GM19043 (cell line): Measurements from ENCODE around the gene OPHN1.
"Not testable (repeated sequence)": the region's sequence is repeated elsewhere in the genome, so short reads cannot be mapped to it uniquely, and the experiment has no call there.

Experiments used
- ATAC-seq: cut with Tn5 transposase; IDR thresholded peaks from one replicate; pipeline ENCODE4 v1.9.1; 2021; ENCODE audit warnings: low read depth; ENCODE audit not compliant: unreplicated experiment

OPHN1 gene

DNA sequence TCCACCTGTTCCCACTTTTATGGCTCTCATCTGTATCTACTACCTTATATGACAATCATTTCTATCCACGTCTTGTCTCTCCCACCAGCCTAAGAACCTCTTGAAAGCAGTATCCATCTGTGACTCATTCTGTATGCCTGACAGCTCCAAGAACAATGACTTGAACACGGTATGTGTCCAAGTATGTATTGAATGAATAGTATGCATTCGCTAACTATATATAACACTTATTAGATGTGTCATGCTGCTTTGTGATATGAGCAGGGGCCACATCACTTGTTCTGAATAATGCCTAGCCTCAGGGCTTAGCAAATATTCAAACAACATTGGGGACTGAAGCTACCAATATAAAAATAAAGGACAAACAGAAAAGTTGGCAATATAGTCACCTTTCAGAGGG, 4.9 kb downstream of the OPHN1 start:
- no peak for ATAC-seq

DNA sequence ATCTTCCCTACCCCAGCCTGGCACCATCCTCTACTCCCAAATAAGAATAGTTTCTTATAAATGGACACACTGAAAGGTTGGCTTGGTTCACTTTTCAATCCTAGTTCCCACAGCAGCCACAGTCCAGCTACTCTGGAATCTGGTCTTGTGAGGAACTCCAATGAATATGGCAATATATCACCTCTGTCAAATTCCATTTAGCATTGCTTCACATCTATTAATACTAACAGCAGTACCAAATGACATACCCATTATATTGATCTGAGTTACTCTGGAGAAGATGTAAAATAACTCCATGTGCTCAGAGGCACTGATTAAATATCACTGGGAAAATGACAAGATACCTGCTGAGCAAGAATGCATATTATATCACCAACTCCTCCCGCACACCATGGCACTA, 8.6 kb downstream of the OPHN1 start:
- ATAC-seq: no peak

DNA sequence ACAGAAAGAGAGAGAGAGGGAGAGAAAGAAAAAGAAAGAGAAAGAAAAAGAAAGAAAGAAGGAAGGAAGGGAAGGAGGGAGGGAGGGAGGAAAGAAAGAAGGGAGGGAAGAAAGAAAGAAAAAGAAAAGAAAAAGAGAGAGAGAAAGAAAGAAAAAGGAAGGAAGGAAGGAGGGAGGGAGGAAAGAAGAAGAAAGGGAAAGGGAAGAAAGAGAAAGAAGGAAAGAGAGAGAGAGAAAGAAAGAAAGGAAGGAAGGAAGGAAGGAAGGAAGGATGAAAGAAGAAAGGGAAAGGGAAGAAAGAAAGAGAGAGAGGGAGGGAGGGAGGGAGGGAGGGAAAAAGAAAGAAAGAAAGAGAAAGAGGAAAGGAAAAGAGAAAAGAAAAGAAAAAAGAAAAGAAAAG, 10.8 kb downstream of the OPHN1 start:
- ATAC-seq: no peak

DNA sequence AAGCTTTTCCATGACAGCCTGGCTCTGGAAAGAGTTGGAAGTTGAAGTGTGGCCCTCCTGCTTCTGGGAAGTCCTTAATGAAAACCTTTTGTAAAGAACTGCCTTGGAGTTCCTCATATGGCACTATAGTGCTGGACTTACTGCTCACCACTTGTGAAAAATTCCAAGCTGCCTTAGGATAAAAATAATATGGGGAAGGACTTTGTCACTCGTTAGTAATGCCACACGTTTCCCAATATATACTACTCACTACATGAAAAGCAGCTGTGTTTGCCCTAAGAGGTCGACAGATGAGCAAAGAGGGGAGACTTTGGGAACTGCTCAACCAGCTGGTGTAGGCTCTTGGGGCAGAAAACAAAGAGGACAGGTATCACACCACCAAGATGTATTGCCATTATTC, 11.7 kb downstream of the OPHN1 start:
- ATAC-seq: no peak

DNA sequence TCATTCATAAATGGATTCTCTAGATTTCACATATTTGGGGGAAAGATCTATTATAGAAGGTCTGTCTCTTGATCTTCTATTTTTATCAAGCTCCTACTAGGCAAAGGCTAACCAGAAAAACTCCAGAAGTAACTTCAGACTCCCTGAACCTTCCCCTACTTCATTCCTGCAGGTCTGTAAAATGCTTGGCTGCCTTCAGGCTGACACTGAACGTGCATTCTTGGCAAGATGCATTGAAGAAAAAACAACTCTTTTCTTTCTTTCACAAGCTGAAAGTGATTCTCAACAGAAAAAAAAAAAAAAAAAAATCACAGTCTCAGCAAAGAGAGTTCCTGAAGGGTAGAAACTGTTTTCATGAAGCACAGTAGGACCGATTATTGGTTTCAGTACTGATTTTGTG, 12.7 kb downstream of the OPHN1 start:
- no peak for ATAC-seq

DNA sequence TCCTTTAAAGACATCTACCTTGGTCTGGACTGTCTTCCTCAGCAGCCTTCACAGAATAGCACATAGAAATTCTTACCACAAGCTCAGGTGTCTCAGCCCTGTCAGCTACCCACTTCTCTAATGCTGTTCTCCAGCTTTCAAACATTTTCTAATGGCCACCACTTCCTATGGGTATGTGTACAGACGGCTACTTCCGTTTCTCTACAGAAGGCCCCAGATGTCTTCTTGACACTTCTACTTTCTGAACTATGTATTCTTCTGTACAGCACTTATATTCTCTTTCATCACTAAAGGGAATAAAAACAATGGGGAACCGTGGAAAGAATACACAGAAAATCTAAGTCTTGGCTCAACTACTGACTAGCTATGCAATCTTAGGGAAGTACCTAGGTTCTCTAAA, 13.3 kb downstream of the OPHN1 start:
- no peak for ATAC-seq

DNA sequence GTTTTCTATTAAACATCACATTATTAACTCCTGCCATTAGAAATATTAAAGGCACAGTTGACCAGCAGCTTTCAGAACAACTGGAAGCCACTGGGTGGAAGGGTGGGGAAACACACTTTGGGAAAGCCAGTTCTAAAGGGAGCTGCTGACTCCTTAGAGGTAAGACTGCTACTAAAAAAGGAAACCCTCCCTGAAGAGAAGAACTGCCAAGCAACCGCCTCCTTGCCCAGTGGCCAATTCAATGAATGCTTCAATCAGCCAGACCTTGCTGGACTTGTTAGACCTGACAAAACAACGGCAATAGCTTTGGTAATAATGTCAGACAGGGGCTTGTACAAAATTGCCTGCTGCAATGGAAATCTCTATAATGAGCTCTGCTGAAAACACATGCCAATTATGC, 15.6 kb downstream of the OPHN1 start:
- no peak for ATAC-seq

DNA sequence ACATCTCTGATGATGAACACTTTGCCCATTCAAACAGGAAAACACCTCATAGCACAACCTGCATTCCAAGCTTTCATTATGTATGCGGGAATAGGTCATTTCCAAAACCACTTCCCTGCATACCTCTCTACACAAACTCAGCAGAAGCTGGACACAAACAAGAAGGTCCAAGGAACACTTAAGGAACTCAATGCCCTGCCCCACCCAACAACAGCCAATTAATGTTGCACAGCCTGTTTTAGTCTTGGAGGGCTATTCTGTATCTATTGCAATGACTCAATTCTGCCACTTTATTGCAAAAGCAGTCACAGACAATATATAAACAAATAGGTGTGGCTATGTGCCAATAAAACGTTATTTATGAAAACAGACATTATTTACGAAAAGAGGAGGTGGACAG, 16.7 kb downstream of the OPHN1 start:
- ATAC-seq: no peak

DNA sequence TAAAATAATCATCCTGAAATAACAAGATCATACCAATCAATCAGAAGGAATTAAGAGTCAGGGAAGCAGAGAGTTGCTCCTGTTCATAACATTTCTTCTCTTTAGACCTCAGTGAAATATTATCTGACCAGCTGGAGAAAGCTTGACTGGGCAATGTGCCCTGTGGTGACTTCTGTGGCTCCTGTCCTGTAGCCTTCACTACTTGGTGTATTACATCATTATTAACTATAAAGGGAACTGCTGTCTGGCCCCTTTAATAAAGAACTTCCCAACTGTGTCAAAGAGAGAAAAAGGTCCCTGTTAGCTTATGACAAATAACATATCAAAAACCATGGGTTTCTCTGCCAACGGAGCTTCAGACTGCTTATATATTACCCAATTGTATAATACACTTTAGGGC, 18.0 kb downstream of the OPHN1 start:
- no peak for ATAC-seq

DNA sequence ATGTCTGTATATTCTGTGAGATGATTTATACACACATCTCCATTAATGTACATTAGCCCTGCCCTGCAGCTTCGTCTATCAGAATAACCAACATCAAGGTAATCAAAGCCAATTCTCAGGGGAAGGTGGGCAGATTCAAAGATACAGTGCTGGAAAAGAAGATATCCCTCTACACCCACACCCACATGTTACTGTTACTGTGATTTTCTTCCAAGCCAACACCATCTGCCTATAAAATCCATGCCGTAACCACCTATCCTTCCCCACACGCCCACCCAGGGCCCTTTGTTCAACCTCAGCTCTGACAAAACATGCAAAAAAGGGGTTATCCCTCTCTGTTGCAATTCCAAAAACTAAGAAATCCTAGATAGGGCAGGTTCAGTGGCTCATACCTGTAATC, 20.0 kb downstream of the OPHN1 start:
- ATAC-seq: no peak

DNA sequence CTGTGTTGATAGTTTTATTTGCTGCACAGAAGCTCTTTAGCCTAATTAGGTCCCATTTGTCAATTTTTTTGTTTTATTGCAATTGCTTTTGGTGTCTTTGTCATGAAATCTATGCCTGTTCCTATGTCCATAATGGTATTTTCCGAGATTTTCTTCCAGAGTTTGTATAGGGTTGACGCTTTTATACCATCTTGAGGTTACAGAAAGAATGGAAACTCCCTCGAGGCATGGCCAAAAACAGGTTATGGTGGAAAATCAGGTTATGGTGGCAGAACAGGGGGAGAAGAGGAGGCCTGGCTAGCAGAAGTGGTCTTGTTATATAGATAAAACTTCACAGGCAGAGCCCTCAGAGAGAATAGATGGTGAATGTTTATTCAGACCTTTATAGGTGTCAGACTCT, 21.6 kb downstream of the OPHN1 start:
- no peak for ATAC-seq

DNA sequence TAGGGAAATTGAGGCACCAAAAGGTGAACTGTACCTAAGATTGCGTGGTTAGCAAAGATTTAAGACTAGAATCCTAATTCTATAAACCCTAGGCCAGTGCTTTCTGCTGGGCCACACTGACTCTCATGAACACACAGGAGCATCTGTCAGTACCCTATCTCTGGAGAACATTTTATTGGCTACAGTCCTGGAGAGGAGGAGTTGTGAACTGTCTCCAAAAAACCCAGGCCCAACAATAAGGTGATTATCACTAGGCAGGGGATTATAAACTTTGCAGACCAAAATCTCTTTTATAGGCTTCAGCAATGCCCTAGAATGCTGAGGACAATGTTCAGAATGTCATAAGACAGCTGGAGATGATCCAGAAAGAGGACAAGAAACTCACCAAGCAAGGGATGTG, 24.1 kb downstream of the OPHN1 start:
- ATAC-seq: no peak

DNA sequence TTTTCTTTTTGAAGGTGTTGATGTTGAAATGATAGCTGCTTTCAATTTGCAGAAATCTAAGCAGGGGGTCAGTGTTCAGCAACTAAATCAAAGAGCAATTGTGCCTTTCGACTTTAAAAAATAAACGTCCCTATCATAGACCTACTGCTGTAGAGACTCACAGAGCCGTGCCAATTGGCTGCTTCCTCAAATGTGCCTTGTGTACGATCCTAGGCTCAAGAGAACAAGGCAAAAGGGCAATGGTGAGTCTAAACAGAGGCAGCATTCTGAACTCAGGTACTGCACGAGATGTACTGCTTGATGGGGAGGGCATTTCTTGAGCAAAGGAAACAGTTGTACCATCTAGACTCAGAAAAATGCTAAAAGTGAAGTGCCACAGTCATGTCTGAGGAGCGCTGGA, 29.8 kb downstream of the OPHN1 start:
- ATAC-seq: no peak

DNA sequence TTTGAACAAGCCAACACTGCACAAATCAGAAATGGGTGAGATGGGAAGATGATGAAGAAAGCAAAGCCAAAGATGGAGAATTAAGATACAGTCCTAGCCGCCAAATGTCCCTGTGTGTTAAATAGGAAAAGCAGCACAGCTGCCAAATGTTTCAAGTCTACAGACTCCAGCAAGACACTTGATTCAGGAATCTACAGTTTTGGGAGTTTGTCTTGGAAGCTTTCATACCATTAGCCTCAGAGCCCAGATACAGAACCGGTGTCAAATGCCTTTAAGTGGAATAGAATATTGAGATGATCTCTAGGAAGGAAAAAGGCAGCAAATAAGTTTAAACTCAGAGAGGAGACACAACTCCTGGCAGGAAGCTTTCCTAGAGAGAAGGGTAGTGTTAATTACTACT, 30.3 kb downstream of the OPHN1 start:
- ATAC-seq: no peak

DNA sequence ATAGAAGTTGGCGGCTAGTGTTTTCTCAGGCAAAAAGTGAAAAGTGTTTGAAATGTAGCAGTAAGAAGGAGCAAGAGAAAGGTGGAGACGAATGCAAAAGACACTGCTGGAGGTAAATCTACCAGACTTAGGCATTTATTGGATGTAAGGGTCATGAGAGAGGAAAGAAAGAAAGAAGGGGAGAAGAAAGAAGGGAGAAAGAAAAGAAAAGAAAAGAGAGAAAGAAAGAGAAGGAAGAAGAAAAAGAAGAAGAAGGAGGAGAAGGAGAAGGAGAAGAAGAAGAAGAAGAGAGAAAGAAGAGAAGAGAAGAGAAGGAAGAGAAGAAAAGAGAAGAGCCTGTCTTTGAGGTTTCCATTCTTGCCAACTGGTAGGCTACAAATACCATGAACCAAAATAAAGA, 31.2 kb downstream of the OPHN1 start:
- ATAC-seq: no peak

DNA sequence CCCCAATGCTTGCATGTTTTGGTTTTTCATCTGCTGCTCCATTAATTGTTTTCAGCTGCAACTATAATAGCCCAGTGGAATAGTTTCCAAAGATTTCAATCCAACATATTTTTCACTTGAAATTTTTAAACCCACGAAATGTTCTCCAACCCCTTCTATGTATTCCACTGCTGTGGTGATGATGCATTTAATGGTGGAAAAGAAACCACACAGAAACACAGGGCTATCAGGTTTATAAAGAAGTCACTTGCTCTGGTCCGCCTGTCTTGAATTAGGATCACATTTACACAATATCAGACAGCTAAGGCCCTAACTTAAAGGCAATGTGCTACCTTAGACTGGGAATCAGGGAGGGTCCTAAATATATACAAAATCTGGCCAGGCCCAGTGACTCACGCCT, 35.0 kb downstream of the OPHN1 start:
- no peak for ATAC-seq

DNA sequence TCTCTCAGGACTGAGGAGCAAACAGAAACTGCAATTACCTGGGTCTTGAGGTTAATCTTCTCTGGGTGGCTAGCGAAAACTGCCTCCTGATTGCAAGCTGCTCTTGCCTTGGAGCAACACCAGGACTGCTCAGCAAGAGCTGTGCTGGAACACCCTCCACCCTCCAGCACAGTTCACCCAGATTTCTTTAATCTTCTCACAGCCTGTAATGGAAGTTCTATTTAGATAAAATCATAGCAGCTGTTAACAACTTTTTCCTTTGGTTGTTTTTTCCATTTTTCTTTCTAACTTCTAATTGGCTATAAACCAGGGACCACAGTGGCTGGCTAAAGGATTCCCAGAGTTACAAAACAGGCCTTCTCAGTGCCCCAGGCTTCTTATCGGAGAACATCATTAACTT, 36.3 kb downstream of the OPHN1 start:
- no peak for ATAC-seq

DNA sequence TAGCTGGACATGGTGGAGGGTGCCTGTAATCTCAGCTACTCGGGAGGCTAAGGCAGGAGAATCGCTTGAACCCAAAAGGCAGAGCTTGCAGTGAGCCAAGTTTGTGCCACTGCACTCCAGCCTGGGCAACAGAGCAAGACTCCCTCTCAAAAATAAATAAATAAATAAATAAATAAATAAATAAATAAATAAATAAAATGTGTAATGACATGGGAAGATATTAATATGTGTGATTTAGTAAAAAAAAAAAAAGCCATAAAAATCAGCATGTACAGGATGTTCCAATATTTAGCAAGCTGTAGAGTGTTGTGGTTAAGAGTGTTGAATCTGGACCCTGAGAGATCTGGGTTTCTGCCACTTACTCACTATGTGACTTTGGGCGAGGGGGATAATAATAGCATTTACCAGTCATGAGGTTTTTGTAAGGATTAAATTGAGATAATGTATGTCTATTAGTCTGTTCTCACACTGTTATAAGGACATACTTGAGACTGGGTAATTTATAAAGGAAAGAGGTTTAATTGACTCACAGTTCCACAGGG, 43.8 kb downstream of the OPHN1 start:
- ATAC-seq: not testable (repeated sequence)

DNA sequence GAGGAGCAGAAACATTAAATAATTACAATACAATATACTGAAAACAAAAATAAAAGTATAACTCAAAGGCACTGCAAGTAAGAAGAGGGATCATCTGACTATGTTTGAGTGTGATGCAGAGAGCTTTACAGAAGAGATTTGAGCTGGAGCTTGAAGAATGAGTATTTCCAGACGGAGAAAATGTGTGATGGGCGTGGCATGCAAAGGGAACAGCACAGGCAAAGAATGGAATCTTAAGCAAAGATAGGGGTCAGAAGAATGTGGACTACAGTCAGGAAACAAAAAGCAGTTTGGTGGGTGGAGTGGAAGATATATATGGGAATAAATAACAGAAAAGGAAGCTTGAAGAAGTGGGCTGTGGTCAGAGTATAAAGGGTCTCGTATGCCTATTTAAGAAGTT, 45.5 kb downstream of the OPHN1 start:
- ATAC-seq: no peak

DNA sequence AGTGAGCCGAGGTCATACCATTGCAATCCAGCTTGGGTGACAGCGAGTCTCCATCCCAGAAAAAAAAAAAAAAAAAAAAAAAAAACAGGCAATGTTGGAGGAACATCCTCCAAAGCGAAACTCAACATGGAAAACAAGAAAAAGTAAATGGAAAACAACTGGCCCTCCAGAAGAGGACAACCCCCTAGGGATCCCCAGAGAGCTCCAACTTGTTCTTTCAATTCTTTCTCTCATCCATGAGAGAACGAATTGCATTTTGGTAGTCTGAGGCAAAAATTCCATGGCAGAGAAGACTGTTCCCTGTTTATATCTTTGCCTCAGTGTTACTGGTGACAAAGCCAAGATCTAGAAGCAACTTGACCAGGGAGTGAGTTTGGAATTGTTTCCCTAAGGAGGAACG, 49.8 kb downstream of the OPHN1 start:
- ATAC-seq: no peak

DNA sequence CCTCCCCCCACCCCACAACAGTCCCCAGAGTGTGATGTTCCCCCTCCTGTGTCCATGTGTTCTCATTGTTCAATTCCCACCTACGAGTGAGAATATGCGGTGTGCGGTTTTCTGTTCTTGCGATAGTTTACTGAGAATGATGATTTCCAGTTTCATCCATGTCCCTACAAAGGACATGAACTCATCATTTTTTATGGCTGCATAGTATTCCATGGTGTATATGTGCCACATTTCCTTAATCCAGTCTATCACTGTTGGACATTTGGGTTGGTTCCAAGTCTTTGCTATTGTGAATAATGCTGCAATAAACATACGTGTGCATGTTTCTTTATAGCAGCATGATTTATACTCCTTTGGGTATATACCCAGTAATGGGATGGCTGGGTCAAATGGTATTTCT, 55.7 kb downstream of the OPHN1 start:
- not testable (repeated sequence) for ATAC-seq

DNA sequence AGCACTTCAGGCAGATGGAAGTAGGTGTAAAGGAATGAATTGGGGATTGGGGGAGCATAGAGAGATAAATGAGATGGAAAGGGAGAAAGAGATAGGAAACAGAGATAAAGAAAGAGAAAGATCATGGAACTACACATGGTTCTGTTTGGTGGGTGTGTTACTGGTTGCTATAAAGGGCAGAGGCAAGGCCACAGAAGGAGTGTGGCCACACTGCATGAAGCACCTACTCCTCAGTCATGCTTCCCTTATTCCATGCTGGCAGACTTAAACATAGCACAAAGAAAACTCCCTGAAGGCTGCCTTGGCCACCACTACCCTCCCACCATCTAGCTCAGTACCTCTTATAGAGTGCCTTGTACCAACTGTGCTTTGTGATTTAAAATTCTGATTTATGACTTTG, 56.9 kb downstream of the OPHN1 start:
- no peak for ATAC-seq

DNA sequence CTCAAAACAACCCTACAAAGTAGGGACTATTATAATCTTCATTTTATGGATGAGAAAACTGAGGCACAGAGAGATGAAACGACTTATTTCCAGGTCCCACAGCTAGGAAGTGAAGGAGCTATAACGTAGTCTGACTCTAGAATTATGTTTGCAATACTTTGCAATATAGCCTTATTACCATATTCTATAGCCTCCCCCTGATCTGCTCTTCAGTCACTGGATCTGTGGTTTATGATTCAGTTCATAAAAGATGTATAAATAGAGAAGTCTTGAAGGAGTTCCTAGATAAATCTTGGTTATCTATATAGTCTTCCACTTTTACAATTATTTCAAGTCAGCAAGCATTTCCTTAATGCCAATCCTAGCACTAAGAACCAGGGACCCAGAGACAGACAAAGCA, 57.5 kb downstream of the OPHN1 start:
- ATAC-seq: no peak

DNA sequence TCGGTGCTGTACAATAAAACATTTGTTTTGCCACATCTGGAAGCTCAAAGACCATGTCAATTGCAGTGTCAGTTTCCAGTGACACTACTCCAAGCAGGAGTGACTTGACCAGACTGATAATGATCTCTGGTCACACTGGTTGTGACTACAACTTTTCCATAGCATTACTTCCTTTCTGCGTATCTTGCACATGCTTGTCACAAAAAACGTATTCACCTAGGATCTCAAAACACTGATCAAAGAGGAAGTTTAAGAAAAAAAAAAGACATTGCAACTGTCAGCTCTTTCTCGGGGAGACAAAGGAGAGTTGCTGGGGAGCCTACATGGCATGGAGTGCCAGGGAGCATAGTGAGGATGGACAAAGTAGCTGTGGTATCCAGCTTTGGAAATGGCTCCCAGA, 60.6 kb downstream of the OPHN1 start:
- no peak for ATAC-seq
